Head of caudate nucleus (tissue), 42 donors: Measurements from ENCODE around the gene ELL.

Experiments
- DNase-seq, 42 donors: peaks; one replicate each; pipeline versions ENCODE4 v3.0.0 to v3.0.0-alpha.2; 2020 to 2021; ENCODE audit warnings: mixed read lengths in 7 of 42
- intact Hi-C: fragments of 100-400 bp; cut with DNase I; formaldehyde crosslinking; loops from one replicate; pipeline ENCODE4 v1.15.0; 2022

ELL gene

GRCh38 chr19:18431351-18432197, 90.3 kb downstream of the ELL start:
- DNase-seq = no peak
- intact Hi-C loops = no loop called here

- intact Hi-C loops = no loop called here
- no peak for DNase-seq
These were observed 91.3 kb downstream of the ELL start for GRCh38 chr19:18430417-18431144.

- intact Hi-C loops = no loop called here
- DNase-seq = no peak
These were observed 92.0 kb downstream of the ELL start for GRCh38 chr19:18429717-18430416.

DNA sequence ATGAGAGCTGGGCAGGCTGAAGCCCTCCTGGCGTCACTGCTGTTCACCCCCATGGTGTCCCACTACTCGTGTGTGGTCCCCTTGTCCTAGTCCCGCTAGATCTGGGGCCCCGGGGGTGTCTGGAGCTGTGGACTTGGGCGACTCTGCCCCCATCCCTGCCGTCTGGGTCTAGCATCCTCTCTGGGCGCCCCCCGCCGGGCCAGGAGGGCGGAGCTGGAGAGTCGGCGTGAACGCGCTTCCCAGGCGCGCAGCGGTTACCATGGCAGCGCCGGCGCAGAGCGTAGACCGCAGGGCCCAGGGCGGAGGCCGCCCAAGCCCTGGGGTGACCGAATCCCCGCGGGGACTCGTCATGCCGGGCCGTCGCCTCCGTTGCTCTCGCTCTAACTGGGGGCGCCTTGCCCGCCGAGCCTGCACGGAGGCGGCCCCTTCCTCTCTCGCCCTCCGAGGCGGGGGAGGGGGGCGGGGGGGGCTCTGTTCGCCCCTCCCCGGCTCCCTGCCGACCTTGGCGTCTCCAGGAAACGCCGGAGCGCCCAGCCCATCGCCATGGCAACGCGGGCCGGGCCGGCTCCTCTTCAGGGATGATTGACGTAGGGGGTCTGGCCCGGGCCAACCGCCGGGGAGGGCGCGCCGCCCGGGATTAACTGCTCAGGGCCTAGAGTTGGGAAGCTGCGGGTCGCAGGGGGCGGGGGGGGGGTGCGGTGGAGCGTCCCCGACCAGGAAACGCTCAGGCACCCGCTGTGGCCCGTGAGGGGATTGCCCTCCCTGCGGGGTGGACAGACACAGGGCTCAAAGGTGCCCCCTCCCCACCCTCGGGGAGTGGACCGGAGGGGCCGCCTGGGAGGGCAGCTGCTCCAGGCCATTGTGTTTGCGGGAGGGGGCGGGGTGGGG, 92.8 kb downstream of the ELL start:
- intact Hi-C loops = no loop called here
- DNase-seq = peak in 41 of 42 donors; percentile 53 to 90 (median 77)

- intact Hi-C loops = no loop called here
These were observed 93.6 kb downstream of the ELL start for GRCh38 chr19:18428173-18428786.

DNA sequence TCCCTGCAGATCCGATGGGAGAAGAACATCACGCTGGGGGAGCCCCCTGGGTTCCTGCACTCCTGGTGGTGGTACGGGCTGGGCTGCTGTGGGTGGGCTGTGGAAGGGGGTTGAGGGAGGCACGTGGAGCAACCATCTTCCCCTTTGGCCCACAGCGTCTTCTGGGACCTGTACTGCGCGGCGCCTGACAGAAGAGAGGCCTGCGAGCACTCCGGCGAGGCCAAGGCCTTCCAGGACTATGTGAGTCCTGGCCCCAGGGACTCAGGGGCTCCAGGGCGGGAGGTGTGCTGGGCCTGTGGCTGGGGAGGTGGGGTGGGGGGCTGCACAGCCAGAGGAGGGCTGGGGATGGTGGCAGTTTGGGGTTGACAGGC, 94.1 kb downstream of the ELL start:
- intact Hi-C loops = no loop called here
- no peak for DNase-seq

More at GRCh38 chr19:18428173-18428786, 93.6 kb downstream of the ELL start:
- peak in 1 of 42 donors; percentile 35 for DNase-seq

DNA sequence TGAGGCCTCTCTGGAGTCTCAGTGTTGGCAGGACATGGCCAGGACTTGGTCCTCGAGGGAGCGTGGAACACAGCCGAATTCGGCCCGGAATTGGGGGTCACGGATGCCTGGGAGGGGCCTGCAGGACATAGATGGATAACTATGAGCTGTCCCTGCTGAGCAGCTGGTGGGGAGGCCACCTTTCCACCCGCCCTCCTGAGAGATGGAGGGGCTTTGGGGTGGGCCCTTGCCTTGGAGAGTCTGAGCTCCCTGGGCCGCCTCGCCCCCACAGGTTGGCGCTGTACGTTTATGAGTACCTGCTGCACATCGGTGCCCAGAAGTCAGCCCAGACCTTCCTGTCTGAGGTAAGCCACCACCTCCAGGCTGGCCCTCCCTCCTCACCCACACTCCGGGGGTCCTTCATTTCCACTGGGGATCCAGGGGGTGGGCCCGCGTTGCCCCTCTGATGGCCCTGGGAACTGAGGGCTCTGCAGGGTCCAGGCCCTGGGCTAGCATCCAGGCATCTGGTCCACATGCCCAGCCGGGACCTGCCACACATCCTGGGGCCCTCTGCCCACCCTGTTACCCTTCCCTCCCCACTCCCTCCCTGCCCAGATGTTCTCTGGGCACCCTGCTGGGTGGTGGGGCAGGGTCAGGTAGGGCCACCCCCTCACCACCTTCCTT, 94.7 kb downstream of the ELL start:
- intact Hi-C loops = no loop called here
- DNase-seq = no peak

GRCh38 chr19:18426416-18426767, 95.5 kb downstream of the ELL start:
- peak in 1 of 42 donors; percentile 29 for DNase-seq
- intact Hi-C loops = no loop called here

DNA sequence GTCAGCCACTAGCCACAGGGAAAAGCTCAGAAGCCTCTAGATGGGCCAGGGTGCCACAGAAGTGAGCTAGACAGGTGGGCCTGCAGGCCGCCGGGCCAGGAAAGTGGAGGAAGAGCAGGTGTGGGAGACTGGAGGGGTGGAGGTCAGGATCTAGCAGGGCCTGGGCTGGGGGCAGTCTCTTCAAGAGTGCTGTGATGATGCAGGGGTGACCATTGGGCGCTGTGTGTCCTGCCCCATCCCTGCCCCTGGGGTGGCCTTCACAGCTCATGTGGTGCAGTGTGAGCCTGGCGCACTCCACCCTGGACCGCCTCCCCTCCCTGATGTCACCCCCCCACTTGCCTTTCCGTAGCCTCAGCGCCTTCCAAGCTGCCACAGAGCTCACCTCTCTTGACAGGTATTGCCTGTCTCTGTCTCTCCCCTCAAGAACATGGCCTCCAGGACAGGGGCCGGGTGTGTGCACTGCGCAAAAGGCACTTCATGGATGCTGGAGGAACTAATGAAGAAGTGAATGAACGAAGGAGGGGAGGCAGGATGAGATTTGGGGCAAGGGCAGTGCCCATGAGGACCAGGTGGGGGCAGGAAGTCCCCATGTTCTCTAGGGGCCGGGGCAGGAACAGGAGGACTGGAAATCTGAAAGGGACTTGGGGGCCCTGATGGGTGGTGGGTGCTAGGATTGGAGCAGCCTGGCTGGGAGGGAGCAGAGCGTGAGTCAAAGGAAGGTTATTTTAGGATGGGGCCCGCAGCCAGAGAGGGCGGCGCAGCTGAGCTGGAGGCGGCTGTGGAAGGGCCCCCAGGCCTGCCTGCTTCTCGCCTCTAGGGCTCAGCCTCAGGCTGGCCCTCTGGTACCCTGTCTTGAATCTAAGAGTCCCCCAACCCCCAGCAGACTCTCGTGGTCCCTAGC, 96.1 kb downstream of the ELL start:
- intact Hi-C loops = no loop called here
- DNase-seq = peak in 33 of 42 donors; percentile 44 to 87 (median 67)

- peak in 1 of 42 donors; percentile 21 for DNase-seq
- intact Hi-C loops = no loop called here
These were observed 96.9 kb downstream of the ELL start for GRCh38 chr19:18424890-18425514.

DNA sequence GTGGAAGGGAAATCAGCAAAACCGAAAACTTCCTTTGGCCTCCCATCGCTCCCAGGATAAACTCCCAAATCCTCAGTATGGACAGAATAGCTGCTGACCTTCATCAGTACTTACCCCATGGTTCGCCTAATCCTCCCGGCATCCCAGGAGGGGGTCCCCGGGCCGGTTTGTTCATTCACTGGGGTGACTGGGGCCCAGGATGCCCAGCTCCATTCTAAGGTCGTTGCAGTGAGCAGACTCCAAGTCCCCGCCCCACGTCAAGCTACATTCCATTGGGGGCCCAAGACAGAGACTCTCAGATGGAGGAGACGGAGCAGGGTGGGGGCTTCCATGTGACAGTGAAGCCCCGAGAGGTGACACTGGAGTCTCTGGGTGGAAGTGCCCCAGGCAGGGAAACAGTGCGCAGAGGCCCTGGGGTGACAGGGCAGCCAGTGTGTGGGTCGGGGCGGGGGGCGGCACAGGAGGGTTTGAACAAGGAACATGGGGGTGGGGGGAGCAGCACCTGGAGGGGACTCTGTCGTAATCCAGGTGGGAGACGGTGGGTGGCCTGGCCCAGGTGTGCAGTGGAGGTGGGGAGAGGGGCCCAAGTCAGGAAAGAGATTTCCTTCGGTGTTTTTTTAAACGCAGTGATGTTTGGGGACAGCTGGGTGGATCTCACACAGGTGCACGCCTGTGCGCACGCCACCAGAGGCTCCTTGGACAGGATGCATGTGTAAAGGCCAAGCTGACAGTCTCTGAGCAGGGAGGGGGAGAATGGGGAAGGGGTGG, 97.6 kb downstream of the ELL start:
- intact Hi-C loops = no loop called here
- DNase-seq = peak in 1 of 42 donors; percentile 30

DNA sequence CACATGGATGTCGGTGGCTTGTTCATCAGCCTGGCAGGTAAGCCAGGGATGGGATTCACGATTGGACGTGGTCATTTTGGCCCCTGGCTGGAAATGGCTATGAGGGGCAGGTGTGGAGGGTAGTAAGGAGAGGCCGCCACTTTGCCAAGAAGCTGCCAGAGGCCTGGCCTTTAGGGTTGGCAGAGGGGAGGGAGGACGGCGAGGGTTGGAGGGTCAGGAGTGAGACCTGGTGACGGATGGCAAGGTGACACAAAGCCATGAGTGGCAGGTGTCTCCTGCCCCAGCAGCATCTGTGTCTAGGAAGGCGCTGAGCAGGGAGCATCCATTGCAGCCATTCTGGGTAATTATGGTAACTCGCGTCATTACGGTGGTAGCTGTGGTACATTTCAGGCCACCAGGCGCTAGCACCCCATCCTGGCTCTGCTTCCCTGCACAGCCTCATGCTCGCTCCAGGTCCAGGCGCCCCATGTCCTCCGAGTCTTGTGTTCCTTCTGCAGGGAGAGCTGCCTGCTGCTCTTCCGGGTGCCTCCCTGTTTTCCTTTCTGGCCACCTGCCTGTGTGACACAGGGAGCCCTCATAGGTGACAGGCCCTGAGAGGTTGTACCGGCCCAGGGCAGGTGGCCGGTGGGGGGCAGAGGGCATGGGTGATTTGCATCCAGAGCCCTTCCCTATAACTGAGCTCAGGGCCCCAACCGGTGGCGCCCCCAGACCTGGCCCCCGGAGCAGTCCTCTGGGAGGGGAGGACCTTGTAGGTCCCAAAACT, 98.4 kb downstream of the ELL start:
- DNase-seq = peak in 2 of 42 donors; percentile 5 to 29
- intact Hi-C loops = no loop called here

DNA sequence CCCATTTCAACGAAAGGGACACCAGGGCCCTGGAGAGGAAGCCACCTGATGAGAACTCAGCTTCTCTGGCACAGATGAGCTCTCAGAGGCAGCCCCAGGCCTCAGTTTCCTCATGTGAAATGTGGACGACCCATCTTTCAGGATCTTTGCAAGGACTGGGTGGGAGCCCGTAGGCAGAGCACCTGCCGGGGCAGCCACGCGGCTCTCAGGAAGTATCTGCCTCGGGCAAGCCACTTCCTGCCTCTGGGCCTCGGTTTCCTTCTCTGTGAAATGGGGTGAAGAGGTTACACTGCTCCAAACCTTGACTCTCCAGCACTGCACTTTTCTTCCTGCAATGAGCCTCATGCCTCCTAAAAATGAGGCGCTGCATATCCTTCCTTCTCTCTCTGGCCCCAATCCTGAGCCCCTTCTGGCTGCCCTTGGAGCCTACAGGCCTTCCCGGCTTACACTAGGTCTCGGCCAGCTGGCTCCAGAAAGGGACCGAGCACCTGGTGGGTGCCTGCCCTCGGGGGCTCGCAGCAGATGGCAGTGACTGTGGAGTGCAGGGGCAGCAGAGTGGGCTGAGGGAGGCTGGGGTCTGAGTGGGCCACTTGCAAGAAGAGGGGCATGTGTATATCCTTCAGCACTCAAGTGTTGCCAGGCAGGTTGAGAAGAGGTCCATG, 99.2 kb downstream of the ELL start:
- intact Hi-C loops = no loop called here
- DNase-seq = peak in 1 of 42 donors; percentile 26

GRCh38 chr19:18421371-18421959, 100.4 kb downstream of the ELL start:
- intact Hi-C loops = no loop called here
- DNase-seq = no peak
